T-helper 17 cell (primary cell): ENCODE measurements around the gene TMEM238. TPM values are rescaled to one million over a fixed set of nuclear protein-coding genes. Genes with fewer than 3 reads are reported as not detected.
A peak's percentile ranks its signal among the peaks of the same experiment; 100 is the strongest.

ENCODE experiments used
- ATAC-seq: fragments of 150-1000 bp; cut with Tn5 transposase; 2 replicates; pipeline ENCODE4 v1.10.0; 2021; ENCODE audit warnings: mild to moderate bottlenecking, moderate library complexity
- DNase-seq, 3 donors: peaks; one replicate each; pipeline versions ENCODE4 v3.0.0 to v3.0.0-alpha.2; 2020 to 2021
- H3K9me3 ChIP-seq: one replicate; pipeline ENCODE4 v1.7.0; 2013; ENCODE audit warnings: low read length, mild to moderate bottlenecking; ENCODE audit not compliant: control insufficient read depth, poor library complexity, severe bottlenecking
- H3K27ac Mint-ChIP-seq: one replicate; pipeline ENCODE4 v1.8.0; 2022; ENCODE audit warnings: mild to moderate bottlenecking, moderate library complexity, mixed read lengths
- H3K27me3 Mint-ChIP-seq: one replicate; pipeline ENCODE4 v1.8.0; 2022; ENCODE audit warnings: mixed read lengths
- H3K36me3 Mint-ChIP-seq: one replicate; pipeline ENCODE4 v1.8.0; 2022; ENCODE audit warnings: low read depth, mixed read lengths
- H3K4me1 Mint-ChIP-seq: one replicate; pipeline ENCODE4 v1.8.0; 2022; ENCODE audit warnings: mild to moderate bottlenecking, mixed read lengths
- H3K4me3 Mint-ChIP-seq: one replicate; pipeline ENCODE4 v1.8.0; 2022; ENCODE audit warnings: mild to moderate bottlenecking, moderate library complexity, mixed read lengths
- total RNA-seq, 4 donors: library from RNA in 2 of 4; stranded (reverse) in 2 of 4; gene quantifications; one replicate each; pipeline ENCODE4 v1.2.3 and lab custom pipeline; 2022 to 2026

TMEM238 gene
- total RNA-seq, 2 donors from 2014 or later: 14.6 to 19.5 TPM

DNA sequence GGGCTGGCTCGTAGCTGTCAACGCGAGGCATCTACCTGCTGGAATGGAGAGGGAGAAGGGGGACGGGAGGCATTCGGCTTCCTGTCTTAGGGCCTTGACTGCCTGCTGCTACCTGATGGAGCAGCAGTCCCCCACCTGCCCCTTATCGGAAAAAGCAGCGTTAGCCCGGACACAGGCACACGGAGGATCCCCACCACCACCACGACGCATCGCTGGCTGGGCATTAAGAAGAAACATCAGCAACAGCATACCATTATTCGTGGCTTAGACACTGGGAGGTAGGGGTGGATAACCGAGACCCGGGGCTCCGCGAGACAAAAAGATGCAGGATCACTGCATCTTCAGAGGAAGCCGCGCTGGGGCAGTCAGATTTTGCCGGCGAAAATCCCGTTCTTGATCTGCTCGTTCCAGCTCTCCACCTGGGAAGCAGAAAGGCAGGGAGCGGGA is 30.7 kb downstream of the TMEM238 start:
- Mint-ChIP-seq H3K27ac (no peak overlapping the region), H3K27me3 (peaks cover 40% of the 10 kb centered on the region), H3K4me3 (peak overlapping the region; percentile 86), H3K4me1 (peaks cover 24% of the 10 kb centered on the region), H3K36me3 (peaks cover 7% of the 10 kb centered on the region)
- DNase-seq: no peak
- no peaks in the 10 kb centered on the region for H3K9me3 ChIP-seq
- ATAC-seq: peak; percentile 7

DNA sequence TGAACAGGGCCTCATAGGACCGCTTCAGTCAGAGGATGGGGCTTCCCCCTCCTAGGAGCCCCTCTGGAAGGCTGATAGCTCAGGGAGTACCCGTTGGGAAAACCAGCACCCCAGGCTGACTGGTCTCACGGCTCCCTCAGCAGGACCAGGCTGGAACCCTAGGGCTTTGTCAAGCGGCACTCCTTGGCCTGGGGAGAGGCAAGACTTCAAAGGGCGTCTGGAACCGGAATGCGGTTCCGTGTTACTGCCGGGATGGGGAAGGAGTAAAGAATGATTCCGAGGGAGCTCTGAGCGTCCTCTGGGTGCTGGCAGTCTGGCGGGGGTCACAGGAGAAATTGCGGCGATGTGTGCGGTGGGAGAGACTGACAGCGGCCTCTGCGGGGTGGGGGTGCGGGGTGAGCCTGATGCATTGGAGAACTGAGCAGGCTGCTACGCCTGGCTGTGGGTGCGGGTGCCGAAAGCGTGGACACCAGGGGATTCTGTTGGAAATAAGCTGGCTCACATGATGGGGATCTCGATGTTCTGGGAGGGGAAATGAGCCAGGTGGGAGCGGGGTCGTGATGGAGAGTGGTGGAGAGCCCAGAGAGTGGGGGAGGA is 31.4 kb downstream of the TMEM238 start:
- Mint-ChIP-seq H3K36me3 (peaks cover 7% of the 10 kb centered on the region), H3K27ac (no peak overlapping the region), H3K4me1 (peaks cover 27% of the 10 kb centered on the region), H3K4me3 (peak overlapping the region; percentile 86), H3K27me3 (peaks cover 36% of the 10 kb centered on the region)
- ATAC-seq (no peak), DNase-seq (no peak)
- H3K9me3 ChIP-seq: no peaks in the 10 kb centered on the region

DNA sequence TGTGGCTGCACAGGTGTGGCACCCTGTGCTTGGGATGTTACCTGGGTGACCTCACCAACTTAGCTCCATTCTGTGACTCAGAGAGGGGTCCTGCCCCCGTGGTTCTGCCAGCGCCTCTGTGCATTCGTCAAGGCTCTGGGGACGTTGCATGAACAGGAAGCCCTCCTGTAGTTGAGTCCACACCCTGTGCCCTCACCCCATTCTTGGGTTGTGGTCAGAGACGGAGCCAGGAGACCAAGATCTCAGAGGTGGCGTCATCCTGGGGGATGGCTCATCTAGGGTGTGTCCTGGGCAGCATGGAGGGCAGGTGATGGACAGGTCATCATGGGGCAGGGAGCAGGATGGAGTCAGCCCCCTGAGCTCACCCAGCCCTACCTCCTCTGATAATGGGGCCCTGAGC is 32.1 kb downstream of the TMEM238 start:
- Mint-ChIP-seq H3K4me1 (peaks cover 27% of the 10 kb centered on the region), H3K27me3 (peaks cover 30% of the 10 kb centered on the region), H3K27ac (peak overlapping the region; percentile 83), H3K36me3 (peaks cover 7% of the 10 kb centered on the region), H3K4me3 (no peak overlapping the region)
- H3K9me3 ChIP-seq: no peaks in the 10 kb centered on the region
- DNase-seq: no peak
- ATAC-seq: no peak

DNA sequence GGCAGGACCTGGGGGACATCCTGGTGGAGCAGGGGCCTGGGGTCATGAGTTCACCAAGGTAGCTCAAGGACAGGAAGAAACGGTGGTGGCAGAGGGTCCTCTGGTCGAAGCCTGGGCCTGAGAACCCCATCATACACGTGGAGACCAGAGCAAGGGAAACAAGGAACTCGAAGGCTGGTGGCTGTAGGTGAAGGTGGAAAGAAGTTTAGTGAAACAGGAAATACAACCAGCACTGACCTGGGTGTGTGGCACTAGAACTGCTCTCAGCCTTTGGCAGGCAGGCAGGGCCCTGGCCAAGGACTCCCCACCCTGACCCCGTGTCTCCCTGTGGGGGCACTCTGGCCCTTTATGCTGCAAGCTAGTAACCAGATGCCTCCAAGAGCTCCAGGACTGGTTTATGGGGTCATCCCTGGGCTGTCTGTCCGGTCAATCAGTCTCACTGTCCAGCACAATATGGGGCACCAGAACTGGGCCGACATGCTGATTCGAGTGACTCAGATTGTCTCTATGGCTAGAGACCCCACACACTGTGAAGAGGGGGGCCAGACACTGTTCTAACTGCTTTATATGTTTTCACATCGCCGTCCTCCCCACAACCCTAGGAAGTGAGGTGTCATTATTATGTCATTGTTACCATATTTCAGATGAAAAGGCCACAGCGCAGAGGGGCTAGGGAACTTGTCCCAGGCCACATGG is 33.3 kb downstream of the TMEM238 start:
- H3K4me1 Mint-ChIP-seq: peaks cover 27% of the 10 kb centered on the region
- peaks cover 26% of the 10 kb centered on the region for H3K27me3 Mint-ChIP-seq
- ATAC-seq (no peak), DNase-seq (no peak)
- no peaks in the 10 kb centered on the region for H3K9me3 ChIP-seq
- H3K36me3 Mint-ChIP-seq: peaks cover 7% of the 10 kb centered on the region
- no peak overlapping the region for H3K4me3 Mint-ChIP-seq
- no peak overlapping the region for H3K27ac Mint-ChIP-seq

DNA sequence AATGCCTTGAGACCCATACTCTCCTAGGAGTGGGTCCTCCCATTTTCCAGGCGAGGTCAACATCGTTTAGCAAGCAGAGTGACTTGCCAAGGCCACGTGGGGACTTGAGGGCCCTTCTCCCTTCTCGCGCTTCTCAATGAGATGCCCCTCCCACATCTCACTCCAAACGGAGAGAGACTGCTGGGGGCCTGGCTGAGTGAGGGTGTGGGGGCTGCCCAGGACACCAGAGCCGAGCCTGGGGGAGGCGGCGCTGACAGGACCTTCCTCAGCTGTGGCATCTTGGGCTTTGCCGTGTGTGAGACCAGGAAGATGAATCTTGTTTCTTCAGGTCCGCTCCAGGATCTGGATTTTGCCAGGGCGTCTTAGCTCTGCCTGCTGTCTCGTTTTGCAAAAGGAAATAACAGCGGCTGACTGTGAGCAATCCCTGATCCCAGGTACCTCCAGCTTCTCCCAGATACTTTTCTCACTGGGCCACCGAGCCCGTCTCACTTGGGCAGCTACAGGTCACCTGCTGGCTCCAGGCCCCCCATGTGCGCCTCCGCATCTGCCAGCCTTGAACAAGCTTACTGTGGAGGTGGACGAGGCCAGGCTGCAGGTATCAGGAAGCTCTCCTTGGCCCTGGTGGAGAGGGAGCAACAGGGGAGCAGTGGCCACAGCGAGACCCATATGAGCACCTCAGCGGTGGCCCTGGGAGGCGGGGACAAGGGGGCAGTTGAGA is 35.6 kb downstream of the TMEM238 start:
- ATAC-seq: no peak
- no peak overlapping the region for H3K27ac Mint-ChIP-seq
- peaks cover 7% of the 10 kb centered on the region for H3K36me3 Mint-ChIP-seq

DNA sequence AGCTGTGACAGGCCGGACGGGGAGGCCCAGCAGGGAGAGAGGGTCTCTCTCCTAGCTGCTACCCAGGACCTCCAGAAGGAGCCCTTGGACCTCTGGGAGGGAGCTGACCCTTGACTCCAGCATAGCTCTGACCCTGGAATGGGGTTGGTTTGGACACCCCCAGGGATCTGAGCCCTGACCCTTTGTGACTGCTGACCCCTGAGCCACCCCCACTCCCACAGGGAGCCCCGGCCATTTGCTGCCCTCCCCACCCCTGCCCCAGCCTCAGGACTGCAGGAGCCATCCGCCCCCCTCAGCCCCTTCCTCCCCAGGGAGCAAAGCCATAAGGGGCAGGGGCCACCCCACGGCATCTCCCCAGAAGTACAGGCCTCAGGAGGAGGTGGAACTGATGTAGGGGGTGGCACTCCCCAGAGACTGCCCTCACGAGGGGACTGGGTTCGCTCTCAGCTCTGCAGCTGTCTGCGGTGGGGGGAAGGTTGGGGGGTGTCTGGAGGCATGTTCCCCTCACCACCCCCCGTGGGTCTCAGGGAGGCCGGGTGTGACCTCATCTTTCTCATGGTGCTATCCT is 36.6 kb downstream of the TMEM238 start:
- H3K9me3 ChIP-seq: no peaks in the 10 kb centered on the region
- no peak overlapping the region for H3K27ac Mint-ChIP-seq
- peaks cover 15% of the 10 kb centered on the region for H3K4me1 Mint-ChIP-seq
- peaks cover 7% of the 10 kb centered on the region for H3K36me3 Mint-ChIP-seq
- no peak for ATAC-seq
- peaks cover 17% of the 10 kb centered on the region for H3K27me3 Mint-ChIP-seq
- DNase-seq: no peak
- no peak overlapping the region for H3K4me3 Mint-ChIP-seq

More for the DNA sequence above, 35.6 kb downstream of the TMEM238 start:
- DNase-seq: no peak
- H3K9me3 ChIP-seq: no peaks in the 10 kb centered on the region
- Mint-ChIP-seq H3K27me3 (peaks cover 26% of the 10 kb centered on the region), H3K4me1 (peaks cover 24% of the 10 kb centered on the region), H3K4me3 (no peak overlapping the region)

DNA sequence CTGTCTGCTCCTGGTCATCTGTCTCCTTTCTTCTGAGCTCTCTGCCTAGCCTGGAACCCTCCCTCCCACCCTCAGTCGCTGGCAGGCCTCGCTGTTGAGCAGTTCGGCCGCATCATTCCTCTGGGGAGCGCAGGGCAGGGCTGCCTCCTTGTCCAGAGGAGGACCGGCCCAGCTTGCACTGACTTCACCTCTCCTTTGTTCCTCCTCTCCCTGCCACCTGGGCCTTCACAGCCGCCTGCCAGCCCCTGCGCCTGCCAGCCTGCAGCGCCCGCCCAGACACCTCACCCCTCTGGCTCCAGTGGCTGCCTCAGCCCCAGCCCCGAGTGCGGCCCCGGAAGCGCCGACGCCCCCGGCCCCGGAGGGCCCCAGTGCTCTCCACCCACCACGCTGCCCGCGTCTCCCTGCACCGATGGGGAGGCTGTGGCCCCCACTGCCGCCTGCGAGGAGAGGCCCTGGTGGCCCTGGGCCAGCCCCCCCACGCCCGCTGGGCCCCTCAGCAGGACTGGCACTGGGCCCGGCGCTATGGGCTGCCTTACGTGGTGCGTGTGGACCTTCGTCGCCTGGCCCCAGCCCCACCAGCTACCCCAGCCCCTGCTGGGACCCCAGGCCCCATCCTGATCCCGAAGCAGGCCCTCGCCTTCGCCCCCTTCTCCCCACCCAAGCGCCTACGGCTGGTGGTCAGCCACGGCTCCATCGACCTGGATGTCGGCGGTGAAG is 37.2 kb downstream of the TMEM238 start:
- Mint-ChIP-seq H3K27me3 (peaks cover 10% of the 10 kb centered on the region), H3K4me1 (peaks cover 11% of the 10 kb centered on the region), H3K36me3 (peaks cover 7% of the 10 kb centered on the region), H3K27ac (no peak overlapping the region), H3K4me3 (no peak overlapping the region)
- no peaks in the 10 kb centered on the region for H3K9me3 ChIP-seq
- ATAC-seq (peak; percentile 11), DNase-seq (no peak)

DNA sequence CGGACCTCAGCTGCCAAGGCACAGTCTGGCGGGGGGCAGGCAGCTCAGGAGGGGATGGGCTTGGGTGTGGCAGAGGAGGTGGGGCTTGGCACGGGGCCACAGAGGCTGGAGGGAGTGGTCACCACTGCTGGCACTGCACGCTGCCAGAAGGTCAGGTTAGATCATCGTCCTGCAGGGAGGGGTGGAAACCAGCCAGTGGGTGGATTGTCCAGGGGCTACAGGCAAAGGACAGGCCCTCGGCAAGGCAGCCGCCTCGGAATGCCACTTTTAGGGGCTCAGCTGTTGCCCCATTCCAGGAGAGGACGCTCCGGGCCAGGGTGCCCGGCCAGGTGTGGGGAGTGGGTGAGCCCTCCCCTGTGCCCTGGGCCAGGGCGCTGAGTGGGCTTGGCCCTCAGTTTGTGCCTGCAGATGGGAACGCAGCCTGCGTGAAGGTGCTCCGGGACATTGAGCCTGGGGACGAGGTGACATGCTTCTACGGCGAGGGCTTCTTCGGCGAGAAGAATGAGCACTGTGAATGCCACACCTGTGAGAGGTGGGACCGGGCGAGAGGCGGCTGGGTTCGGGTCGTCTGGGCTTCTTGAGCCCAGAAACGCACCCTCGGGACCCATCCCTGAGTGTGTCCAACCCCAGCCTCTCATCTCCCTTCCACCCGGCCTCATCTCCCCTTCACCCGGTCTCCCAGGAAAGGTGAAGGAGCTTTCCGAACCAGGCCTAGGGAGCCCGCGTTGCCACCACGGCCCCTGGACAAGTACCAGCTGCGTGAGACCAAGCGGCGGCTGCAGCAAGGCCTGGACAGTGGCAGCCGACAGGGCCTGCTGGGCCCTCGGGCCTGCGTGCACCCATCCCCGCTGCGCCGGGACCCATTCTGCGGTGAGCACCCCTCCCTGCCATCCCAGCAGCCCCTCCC is 38.0 kb downstream of the TMEM238 start:
- DNase-seq: no peak
- H3K27me3 Mint-ChIP-seq: peaks cover 2% of the 10 kb centered on the region
- no peak overlapping the region for H3K4me3 Mint-ChIP-seq
- peak overlapping the region; percentile 79 for H3K27ac Mint-ChIP-seq
- H3K4me1 Mint-ChIP-seq: peaks cover 9% of the 10 kb centered on the region
- no peaks in the 10 kb centered on the region for H3K9me3 ChIP-seq
- ATAC-seq: peak; percentile 14
- no peaks in the 10 kb centered on the region for H3K36me3 Mint-ChIP-seq

DNA sequence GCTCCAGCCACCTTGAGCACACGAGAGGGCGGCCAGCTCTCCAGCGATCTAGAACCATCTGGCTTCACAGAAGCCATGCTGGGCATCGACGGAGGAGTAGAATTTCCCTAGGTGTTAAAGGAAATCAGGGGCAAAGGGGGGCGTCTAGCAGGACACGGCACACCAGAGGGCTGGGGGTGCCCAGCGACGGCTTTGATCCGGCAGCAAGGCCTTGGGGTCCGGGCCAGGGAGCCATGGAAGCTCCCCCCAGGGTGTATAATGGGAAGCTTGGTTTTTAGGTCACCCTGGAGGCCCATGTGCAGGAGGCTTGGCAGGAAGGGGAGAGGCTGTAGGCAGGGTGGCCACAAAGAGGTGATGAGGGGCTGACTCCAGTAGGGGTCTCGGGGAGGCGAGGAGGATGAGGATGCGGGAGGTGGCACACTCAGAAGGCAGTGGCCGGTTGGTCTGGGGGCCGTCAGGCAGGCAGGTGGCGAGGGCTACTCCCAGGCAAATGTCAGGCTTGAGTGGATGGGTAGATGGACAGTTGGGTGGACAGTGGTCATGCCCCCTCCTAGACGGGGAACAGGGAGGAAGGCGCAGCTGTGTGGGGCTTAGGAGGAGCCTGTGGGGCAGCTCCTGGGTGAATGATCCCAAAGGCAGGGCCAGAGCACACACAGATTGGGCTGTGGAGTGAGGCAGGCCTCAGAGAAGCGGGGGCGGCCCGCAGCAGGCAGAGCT is 38.8 kb downstream of the TMEM238 start:
- H3K27me3 Mint-ChIP-seq: no peaks in the 10 kb centered on the region
- DNase-seq: no peak
- H3K4me1 Mint-ChIP-seq: peaks cover 14% of the 10 kb centered on the region
- H3K9me3 ChIP-seq: no peaks in the 10 kb centered on the region
- no peak for ATAC-seq
- H3K4me3 Mint-ChIP-seq: no peak overlapping the region
- no peaks in the 10 kb centered on the region for H3K36me3 Mint-ChIP-seq
- peak overlapping the region; percentile 79 for H3K27ac Mint-ChIP-seq

DNA sequence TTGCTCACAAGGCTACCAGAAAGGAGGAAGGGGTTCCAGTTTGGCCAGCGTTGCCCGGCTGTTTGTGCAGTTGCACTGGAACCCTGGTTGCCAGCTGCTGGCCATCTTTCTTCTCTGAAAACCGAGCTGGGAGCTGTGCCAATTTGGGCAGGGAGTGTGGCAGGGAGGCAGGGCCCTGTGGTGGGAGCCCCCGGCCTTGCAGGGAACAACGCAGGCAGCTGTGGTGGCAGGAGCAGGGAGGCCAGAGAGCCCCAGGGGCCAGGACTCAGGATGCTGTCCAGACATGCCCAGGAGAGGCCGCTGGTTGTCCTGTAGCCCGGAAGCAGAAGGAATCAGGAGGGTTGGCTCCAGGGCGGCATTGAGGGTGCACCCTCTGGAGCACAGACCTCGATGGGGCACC is 39.6 kb downstream of the TMEM238 start:
- no peak overlapping the region for H3K27ac Mint-ChIP-seq
- H3K4me1 Mint-ChIP-seq: peaks cover 20% of the 10 kb centered on the region

DNA sequence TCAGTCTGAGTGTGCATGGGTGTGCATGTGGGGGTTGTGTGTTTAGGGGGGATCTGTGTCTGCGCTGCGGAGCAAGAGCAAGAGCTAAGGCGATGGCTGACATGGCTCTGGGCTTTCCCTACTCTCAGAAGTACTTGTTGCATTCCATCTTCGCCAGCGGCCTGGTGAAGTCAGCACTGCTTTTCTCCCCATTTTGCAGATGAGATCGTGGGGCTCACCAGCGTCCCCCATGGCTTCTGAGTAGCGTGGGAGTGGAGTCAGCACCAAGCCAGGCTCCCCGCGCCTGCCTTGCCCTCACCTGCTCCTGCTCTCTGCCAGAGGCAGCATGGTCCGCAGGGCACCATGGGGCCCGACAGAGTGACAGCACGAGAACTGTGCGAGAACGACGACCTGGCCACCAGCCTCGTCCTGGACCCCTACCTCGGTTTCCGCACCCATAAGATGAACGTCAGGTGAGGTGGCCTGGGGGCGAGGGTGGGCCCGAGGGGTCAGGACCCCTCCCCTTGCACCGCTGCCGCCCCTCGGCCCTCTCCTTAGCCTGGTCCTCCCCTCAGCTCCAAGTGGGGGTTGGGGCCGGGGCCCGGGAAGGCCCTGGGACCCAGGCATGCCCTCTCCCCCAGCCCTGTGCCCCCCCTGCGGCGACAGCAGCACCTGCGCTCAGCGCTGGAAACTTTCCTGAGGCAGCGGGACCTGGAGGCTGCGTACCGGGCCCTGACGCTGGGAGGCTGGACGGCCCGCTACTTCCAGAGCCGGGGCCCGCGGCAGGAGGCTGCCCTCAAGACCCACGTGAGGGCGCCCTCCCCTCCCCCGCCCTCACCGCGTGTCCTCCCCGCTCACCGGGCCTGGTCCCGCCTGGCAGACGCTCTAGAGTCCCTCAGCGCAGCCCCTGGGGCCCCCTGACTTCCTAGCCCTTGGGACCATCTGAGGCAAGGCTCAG is 42.2 kb downstream of the TMEM238 start:
- ATAC-seq (no peak), DNase-seq (no peak)
- peak overlapping the region; percentile 99 for H3K4me3 Mint-ChIP-seq
- no peaks in the 10 kb centered on the region for H3K9me3 ChIP-seq
- H3K27me3 Mint-ChIP-seq: no peaks in the 10 kb centered on the region
- H3K4me1 Mint-ChIP-seq: peaks cover 20% of the 10 kb centered on the region
- H3K36me3 Mint-ChIP-seq: peaks cover 2% of the 10 kb centered on the region
- H3K27ac Mint-ChIP-seq: peak overlapping the region; percentile 93

More for the DNA sequence above, 39.6 kb downstream of the TMEM238 start:
- no peaks in the 10 kb centered on the region for H3K9me3 ChIP-seq
- DNase-seq: no peak
- Mint-ChIP-seq H3K4me3 (no peak overlapping the region), H3K36me3 (peaks cover 2% of the 10 kb centered on the region), H3K27me3 (no peaks in the 10 kb centered on the region)
- ATAC-seq: no peak
